Measurements from ENCODE around the gene HSPA1A. TPM values are rescaled to one million over a fixed set of nuclear protein-coding genes. Genes with fewer than 3 reads are reported as not detected.

Gene HSPA1A
- total and polyA plus RNA-seq, 4 donors = 28.8 to 120 (median 77.6) TPM

Small RNA genes within 50 kb of the gene (small RNA-seq; reads per million reads assigned to genes)
- not detected for gene RF00019
- 210 reads per million, percentile 98 among the genes with 10 or more reads in this experiment for gene SNORD48
- not detected for gene SNORD52

Other genes with a start within 250 kb of the HSPA1A start
Only the 30 nearest of the 40 such genes appear.
- gene BAG6, start 162.9 kb upstream of the HSPA1A start, total RNA-seq = 100 to 1,000 TPM; 109 to 119 TPM
- 100 to 1,000 TPM in 1 of 2 donors, 10 to 100 TPM in 1; 64.9 to 116 TPM for gene BAG6, start 162.9 kb upstream of the HSPA1A start, polyA plus RNA-seq
- 100 to 1,000 TPM in 1 of 2 donors, 10 to 100 TPM in 1; 89.8 to 164 TPM for gene APOM, start 159.6 kb upstream of the HSPA1A start, total RNA-seq
- 100 to 1,000 TPM; 182 to 587 TPM for gene APOM, start 159.6 kb upstream of the HSPA1A start, polyA plus RNA-seq
- 10 to 100 TPM in 1 of 2 donors, 1 to 10 TPM in 1; 8.1 to 10.8 TPM for gene C6orf47, start 154.8 kb upstream of the HSPA1A start, total RNA-seq
- 1 to 10 TPM; 2.0 to 6.7 TPM for gene C6orf47, start 154.8 kb upstream of the HSPA1A start, polyA plus RNA-seq
- 10 to 100 TPM in 1 of 2 donors, 1 to 10 TPM in 1; 8.7 to 13.9 TPM for gene GPANK1, start 150.5 kb upstream of the HSPA1A start, total RNA-seq
- gene GPANK1, start 150.5 kb upstream of the HSPA1A start, polyA plus RNA-seq = 10 to 100 TPM in 1 of 2 donors, 1 to 10 TPM in 1; 7.6 to 13.8 TPM
- 10 to 100 TPM; 58.1 to 60.5 TPM for gene CSNK2B, start 149.5 kb upstream of the HSPA1A start, total RNA-seq
- 100 to 1,000 TPM in 1 of 2 donors, 10 to 100 TPM in 1; 93.5 to 108 TPM for gene CSNK2B, start 149.5 kb upstream of the HSPA1A start, polyA plus RNA-seq
- 1 to 10 TPM; 1.4 to 5.9 TPM for gene LY6G5B, start 145.6 kb upstream of the HSPA1A start, total RNA-seq
- gene LY6G5B, start 145.6 kb upstream of the HSPA1A start, polyA plus RNA-seq = 1 to 10 TPM; 1.2 to 2.8 TPM
- gene LY6G5C, start 134.5 kb upstream of the HSPA1A start, total RNA-seq = 1 to 10 TPM in 1 of 2 donors, under 1 TPM in 1; 0.59 to 1.1 TPM
- gene LY6G5C, start 134.5 kb upstream of the HSPA1A start, polyA plus RNA-seq = 1 to 10 TPM; 1.1 to 2.5 TPM
- 10 to 100 TPM; 39.1 to 59.4 TPM for gene ABHD16A, start 112.2 kb upstream of the HSPA1A start, total RNA-seq
- 10 to 100 TPM; 26.6 to 30.8 TPM for gene ABHD16A, start 112.2 kb upstream of the HSPA1A start, polyA plus RNA-seq
- 1 to 10 TPM in 1 of 2 donors, under 1 TPM in 1; 0.08 to 3.2 TPM for gene LY6G6F, start 108.7 kb upstream of the HSPA1A start, total RNA-seq
- not detected for gene LY6G6F, start 108.7 kb upstream of the HSPA1A start, polyA plus RNA-seq
- not detected for gene LY6G6D, start 100.2 kb upstream of the HSPA1A start, total RNA-seq
- not detected for gene LY6G6D, start 100.2 kb upstream of the HSPA1A start, polyA plus RNA-seq
- not detected for gene LY6G6C, start 93.8 kb upstream of the HSPA1A start, total RNA-seq
- gene LY6G6C, start 93.8 kb upstream of the HSPA1A start, polyA plus RNA-seq = not detected
- 10 to 100 TPM in 1 of 2 donors, under 1 TPM in 1; 0.08 to 10.7 TPM for gene MPIG6B, start 92.2 kb upstream of the HSPA1A start, total RNA-seq
- under 1 TPM; 0.15 to 0.33 TPM for gene MPIG6B, start 92.2 kb upstream of the HSPA1A start, polyA plus RNA-seq
- gene DDAH2, start 86.2 kb upstream of the HSPA1A start, total RNA-seq = 10 to 100 TPM; 23.8 to 31.4 TPM
- 10 to 100 TPM; 19.8 to 22.6 TPM for gene DDAH2, start 86.2 kb upstream of the HSPA1A start, polyA plus RNA-seq
- 100 to 1,000 TPM in 1 of 2 donors, 10 to 100 TPM in 1; 56.5 to 124 TPM for gene CLIC1, start 79.0 kb upstream of the HSPA1A start, total RNA-seq
- gene CLIC1, start 79.0 kb upstream of the HSPA1A start, polyA plus RNA-seq = 10 to 100 TPM; 63.7 to 65.2 TPM
- 1 to 10 TPM; 5.9 to 6.4 TPM for gene MSH5, start 75.5 kb upstream of the HSPA1A start, total RNA-seq
- gene MSH5, start 75.5 kb upstream of the HSPA1A start, polyA plus RNA-seq = 1 to 10 TPM; 1.2 to 2.2 TPM
- 1 to 10 TPM in 1 of 2 donors, under 1 TPM in 1; 0.59 to 2.6 TPM for gene SAPCD1, start 52.9 kb upstream of the HSPA1A start, total RNA-seq
- gene SAPCD1, start 52.9 kb upstream of the HSPA1A start, polyA plus RNA-seq = under 1 TPM in 1 of 2 donors, not detected in 1; 0.68 TPM
- gene VWA7, start 38.2 kb upstream of the HSPA1A start, total RNA-seq = 1 to 10 TPM in 1 of 2 donors, under 1 TPM in 1; 0.17 to 2.0 TPM
- gene VWA7, start 38.2 kb upstream of the HSPA1A start, polyA plus RNA-seq = 1 to 10 TPM in 1 of 2 donors, under 1 TPM in 1; 0.81 to 1.0 TPM
- gene VARS1, start 19.8 kb upstream of the HSPA1A start, total RNA-seq = 10 to 100 TPM; 32.4 to 44.7 TPM
- 10 to 100 TPM; 17.9 to 32.5 TPM for gene VARS1, start 19.8 kb upstream of the HSPA1A start, polyA plus RNA-seq
- gene LSM2, start 8.6 kb upstream of the HSPA1A start, total RNA-seq = 10 to 100 TPM in 1 of 2 donors, 1 to 10 TPM in 1; 7.3 to 18.7 TPM
- 10 to 100 TPM; 14.5 to 16.4 TPM for gene LSM2, start 8.6 kb upstream of the HSPA1A start, polyA plus RNA-seq
- gene HSPA1L, start 260 bp upstream of the HSPA1A start, total RNA-seq = under 1 TPM; 0.67 to 0.79 TPM
- under 1 TPM; 0.27 to 0.28 TPM for gene HSPA1L, start 260 bp upstream of the HSPA1A start, polyA plus RNA-seq
- gene HSPA1B, start 12.2 kb downstream of the HSPA1A start, total RNA-seq = 100 to 1,000 TPM in 1 of 2 donors, 10 to 100 TPM in 1; 57.2 to 165 TPM
- gene HSPA1B, start 12.2 kb downstream of the HSPA1A start, polyA plus RNA-seq = 10 to 100 TPM in 1 of 2 donors, 1 to 10 TPM in 1; 9.5 to 30.6 TPM
- gene NEU1, start 47.3 kb downstream of the HSPA1A start, total RNA-seq = 10 to 100 TPM; 34.4 to 42.4 TPM
- 10 to 100 TPM; 27.6 to 35.1 TPM for gene NEU1, start 47.3 kb downstream of the HSPA1A start, polyA plus RNA-seq
- gene SLC44A4, start 63.5 kb downstream of the HSPA1A start, total RNA-seq = 1 to 10 TPM in 1 of 2 donors, under 1 TPM in 1; 0.17 to 2.4 TPM
- gene SLC44A4, start 63.5 kb downstream of the HSPA1A start, polyA plus RNA-seq = under 1 TPM in 1 of 2 donors, not detected in 1; 0.13 TPM
- gene EHMT2, start 82.2 kb downstream of the HSPA1A start, total RNA-seq = 10 to 100 TPM; 10.7 to 21.4 TPM
- gene EHMT2, start 82.2 kb downstream of the HSPA1A start, polyA plus RNA-seq = 10 to 100 TPM in 1 of 2 donors, 1 to 10 TPM in 1; 7.9 to 10.5 TPM
- 1 to 10 TPM in 1 of 2 donors, under 1 TPM in 1; 0.25 to 2.3 TPM for gene ZBTB12, start 86.5 kb downstream of the HSPA1A start, total RNA-seq
- under 1 TPM in 1 of 2 donors, not detected in 1; 0.83 TPM for gene ZBTB12, start 86.5 kb downstream of the HSPA1A start, polyA plus RNA-seq
- 100 to 1,000 TPM; 212 to 354 TPM for gene C2, start 112.2 kb downstream of the HSPA1A start, total RNA-seq
- gene C2, start 112.2 kb downstream of the HSPA1A start, polyA plus RNA-seq = 100 to 1,000 TPM; 441 to 522 TPM
- 1,000 to 10,000 TPM; 2,016 to 3,272 TPM for gene CFB, start 130.6 kb downstream of the HSPA1A start, total RNA-seq
- 1,000 to 10,000 TPM; 3,136 to 3,144 TPM for gene CFB, start 130.6 kb downstream of the HSPA1A start, polyA plus RNA-seq
- gene NELFE, start 143.4 kb downstream of the HSPA1A start, total RNA-seq = 10 to 100 TPM; 11.1 to 21.8 TPM
- 10 to 100 TPM; 11.9 to 14.2 TPM for gene NELFE, start 143.4 kb downstream of the HSPA1A start, polyA plus RNA-seq
- 10 to 100 TPM; 34.7 to 57.6 TPM for gene SKIC2, start 143.6 kb downstream of the HSPA1A start, total RNA-seq
- 10 to 100 TPM; 26.7 to 34.3 TPM for gene SKIC2, start 143.6 kb downstream of the HSPA1A start, polyA plus RNA-seq
- gene DXO, start 156.6 kb downstream of the HSPA1A start, total RNA-seq = 10 to 100 TPM in 1 of 2 donors, 1 to 10 TPM in 1; 4.5 to 11.0 TPM
- gene DXO, start 156.6 kb downstream of the HSPA1A start, polyA plus RNA-seq = 1 to 10 TPM; 8.9 to 9.7 TPM